Left hindlimb (tissue), 1 donor: ENCODE measurements around the gene CKAP5.

Experiments
- DNase-seq: peaks from one replicate; pipeline ENCODE4 v3.0.0-alpha.2; 2018

CKAP5 gene

GRCh38 chr11:46845740-46846509 is at the start of gene CKAP5:
CKAP5 (minus strand) TSS chr11:46846280; CDS start chr11:46821231, 25,049 bp downstream.
- DNase-seq: peak; percentile 93

GRCh38 chr11:46895821-46896220 is 49.7 kb upstream of the CKAP5 start:
- no peak for DNase-seq

DNA sequence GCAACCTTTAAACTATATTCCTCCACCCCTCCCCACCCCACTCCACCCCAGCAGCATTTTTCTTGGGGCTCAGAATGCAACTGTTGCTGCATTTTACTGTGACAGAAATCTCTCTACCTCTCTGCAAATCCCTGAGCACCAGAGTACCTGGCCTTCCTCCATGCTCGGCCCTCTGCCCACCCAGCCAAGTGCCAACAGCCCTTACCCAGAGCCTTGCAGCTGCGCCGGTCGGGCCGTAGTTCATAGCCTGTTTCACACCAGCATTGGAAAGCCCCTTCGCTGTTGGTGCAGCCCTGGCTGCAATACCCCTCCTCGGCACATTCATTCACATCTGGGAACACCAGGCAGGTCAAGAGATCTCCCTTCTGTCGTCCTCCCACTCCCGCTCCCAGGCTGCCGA is 48.9 kb upstream of the CKAP5 start:
- DNase-seq: no peak

- no peak for DNase-seq
Measured at GRCh38 chr11:46894506-46894905, 48.4 kb upstream of the CKAP5 start.

- no peak for DNase-seq
Measured at GRCh38 chr11:46892838-46893237, 46.8 kb upstream of the CKAP5 start.

DNA sequence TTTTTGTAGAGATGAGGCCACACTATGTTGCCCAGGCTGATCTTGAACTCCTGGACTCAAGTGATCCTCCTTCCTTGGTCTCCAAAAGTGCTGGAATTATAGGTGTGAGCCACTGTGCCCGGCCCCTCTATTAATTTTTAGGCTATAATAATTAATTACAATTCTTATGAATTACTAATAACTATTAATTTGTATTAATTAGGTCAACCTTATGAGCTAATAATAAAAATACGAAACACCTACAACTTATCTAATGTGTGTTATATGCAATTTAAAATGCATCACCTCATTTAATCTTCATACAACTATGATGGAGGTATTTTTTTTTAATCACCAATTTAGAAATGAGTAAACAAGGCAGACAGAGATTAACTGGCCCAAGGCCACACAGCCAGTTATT is 46.0 kb upstream of the CKAP5 start:
- DNase-seq: no peak

DNA sequence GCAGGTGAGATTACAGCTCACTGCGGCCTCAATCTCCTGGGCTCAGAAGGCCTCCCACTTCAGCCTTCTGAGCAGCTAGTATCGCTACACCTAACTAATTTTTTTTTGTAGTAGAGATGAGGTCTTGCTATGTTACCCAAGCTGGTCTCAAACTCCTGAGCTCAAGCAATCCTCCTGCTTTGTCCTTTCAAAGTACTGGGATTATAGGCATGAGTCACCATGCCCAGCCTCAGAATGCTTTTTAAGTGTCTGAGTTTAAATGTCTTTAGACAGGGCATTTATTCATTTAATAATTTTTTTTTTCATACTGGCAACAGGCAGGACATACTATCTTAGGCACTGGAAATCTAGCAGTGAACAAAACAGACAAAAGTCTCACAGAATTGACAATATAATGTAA is 44.6 kb upstream of the CKAP5 start:
- DNase-seq: no peak

DNA sequence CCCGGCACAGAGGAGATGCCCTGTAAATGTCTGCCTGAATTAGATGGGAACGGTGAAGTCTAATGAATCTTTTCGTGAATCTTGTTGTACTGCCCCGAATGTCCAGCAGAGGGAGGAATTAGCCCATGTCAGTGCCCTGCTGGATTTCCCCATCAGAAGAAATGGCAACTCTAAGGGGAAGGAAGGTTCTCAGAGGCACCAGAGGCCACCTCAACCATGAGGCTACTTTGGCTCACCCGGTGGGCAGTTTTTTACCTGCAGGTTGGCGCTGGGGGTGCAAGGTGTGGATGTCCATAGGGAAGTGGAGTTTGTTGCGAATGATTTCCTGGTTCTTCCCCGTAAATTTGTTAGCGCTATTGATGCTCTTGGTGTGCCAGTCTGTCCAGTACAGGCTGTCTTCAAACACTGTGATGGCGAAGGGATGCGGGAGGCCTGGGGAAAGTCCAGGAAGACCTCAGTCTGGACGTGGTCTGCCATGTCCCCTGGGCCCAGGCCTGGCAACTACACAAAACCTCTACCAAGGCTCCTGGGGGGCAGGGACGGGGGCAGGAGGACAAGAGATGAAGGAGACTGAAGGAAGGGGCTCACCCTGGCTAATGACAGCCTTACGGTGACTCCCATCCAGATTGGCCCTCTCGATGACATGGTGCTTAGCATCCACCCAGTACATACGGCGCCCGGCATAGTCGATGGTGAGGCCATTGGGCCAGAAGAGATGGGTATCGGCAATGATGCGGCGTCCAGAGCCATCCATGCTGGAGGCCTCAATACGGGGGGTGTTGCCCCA is 43.8 kb upstream of the CKAP5 start:
- peak; percentile 63 for DNase-seq

DNA sequence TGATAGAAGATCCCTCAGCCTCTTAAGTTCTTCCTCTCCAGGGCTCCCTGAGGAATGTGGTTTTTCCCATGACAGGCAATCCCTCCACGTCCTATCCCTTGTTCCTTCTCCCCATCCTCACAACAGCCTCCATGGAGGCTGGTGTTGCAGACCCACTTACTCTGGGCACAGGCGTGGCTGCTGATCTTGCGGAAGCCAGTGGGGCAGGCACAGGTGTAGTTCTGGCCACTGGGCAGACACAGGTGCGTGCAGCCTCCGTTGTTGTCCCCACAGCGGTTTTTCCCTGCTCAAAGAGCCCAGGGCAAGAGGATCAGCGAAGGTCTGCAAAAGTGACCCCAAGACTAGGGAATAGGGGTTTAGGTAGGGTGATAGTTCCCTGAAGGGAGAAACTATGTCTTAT is 43.2 kb upstream of the CKAP5 start:
- no peak for DNase-seq

GRCh38 chr11:46888636-46889035 is 42.6 kb upstream of the CKAP5 start:
- no peak for DNase-seq

DNA sequence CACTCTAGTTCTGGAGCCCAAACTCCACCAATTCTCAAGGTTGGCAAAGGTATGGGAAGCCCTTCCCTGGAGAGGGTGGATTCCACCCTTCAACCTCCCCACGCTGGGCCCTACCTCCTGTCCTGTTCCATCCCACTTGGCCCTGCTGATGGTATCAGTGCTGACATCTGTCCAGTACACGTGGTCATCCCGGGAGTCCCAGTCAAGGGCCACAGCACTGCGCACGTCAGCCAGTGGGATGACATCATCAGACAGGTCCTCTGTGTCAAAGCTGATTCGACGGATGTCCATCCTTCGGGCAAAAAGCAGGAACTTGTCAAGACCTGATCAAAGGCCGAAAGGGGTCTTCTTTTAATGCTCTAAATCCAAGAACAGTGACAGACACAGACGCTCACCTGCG is 40.1 kb upstream of the CKAP5 start:
- DNase-seq: no peak

GRCh38 chr11:46879056-46879585 is 33.0 kb upstream of the CKAP5 start:
- no peak for DNase-seq

DNA sequence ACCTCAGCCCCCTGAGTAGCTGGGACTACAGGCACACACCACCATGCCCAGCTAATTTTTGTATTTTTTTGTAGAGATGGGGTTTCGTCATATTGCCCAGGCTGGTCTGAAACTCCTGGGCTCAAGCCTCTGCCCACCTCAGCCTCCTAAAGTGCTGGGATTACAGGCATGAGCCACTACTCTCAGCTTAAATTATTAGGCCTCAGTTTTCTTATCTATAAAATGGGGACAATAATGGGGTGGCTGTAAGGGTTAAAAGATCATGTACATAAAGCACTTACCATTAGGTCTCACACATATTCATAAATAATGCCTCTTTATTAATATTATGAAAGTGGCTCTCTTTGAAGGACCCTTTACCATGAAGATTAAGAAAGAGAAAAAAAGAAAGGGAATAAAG is 31.5 kb upstream of the CKAP5 start:
- no peak for DNase-seq

- DNase-seq: no peak
Measured at GRCh38 chr11:46876471-46876870, 30.4 kb upstream of the CKAP5 start.

GRCh38 chr11:46874586-46874985 is 28.5 kb upstream of the CKAP5 start:
- DNase-seq: no peak

DNA sequence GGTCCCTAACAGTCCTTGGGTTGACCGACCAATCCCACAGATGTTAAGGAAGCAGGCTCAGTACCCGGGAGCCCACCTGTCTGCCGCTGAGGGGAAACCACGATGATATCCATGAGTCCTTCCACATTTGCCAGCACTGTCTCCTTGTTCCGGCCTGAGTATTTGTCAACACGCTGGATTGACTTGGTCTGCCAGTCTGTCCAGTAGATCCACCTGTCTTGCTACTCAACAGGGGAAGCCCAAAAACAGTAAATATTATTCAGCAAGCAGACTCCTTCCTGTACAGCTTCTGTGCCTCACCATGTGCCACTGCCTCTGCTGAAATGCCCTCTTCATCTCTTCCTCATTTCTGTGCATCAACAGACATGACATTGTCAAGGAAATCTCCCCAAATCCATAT is 22.8 kb upstream of the CKAP5 start:
- no peak for DNase-seq

DNA sequence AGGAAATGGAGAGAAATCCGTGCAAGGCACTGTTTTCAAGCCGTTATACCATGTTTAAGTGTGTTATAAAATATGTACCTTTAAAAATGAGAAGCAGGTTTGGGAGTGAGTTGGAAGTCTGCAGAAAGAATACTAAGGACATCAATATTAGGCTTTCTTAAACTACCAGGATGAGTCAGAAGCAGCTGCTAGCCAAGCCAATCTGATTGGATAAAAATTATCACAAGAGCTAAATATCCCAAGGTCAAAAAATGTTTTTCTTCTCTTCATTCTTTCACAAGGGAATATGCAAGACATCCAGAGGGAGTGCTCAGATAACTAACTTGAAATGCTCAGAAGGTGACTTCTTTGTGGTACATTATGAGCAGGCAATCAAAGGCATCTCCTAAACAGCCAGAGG is 19.3 kb upstream of the CKAP5 start:
- no peak for DNase-seq

DNA sequence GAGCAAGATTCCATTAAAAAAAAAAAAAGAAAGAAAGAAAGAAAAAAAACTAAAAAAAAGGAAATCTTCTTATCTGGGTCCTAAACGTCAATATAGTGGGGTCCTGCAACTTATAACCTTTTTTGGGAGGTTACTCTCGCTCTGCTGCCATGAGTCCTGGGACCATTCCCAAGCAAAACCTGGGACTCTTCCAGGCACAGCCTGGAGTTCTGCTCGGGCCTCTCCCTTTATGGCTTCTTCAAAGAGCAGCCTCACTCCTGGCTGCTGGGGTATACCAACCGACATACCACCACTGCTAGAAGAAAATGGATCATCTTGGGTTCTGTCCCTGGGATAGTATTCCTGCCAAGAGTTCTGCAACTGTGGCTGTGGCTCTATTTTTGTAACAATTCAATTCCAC is 14.1 kb upstream of the CKAP5 start:
- DNase-seq: no peak

- DNase-seq: no peak
Measured at GRCh38 chr11:46858920-46859546, 13.0 kb upstream of the CKAP5 start.

GRCh38 chr11:46857666-46858065 is 11.6 kb upstream of the CKAP5 start:
- DNase-seq: no peak

DNA sequence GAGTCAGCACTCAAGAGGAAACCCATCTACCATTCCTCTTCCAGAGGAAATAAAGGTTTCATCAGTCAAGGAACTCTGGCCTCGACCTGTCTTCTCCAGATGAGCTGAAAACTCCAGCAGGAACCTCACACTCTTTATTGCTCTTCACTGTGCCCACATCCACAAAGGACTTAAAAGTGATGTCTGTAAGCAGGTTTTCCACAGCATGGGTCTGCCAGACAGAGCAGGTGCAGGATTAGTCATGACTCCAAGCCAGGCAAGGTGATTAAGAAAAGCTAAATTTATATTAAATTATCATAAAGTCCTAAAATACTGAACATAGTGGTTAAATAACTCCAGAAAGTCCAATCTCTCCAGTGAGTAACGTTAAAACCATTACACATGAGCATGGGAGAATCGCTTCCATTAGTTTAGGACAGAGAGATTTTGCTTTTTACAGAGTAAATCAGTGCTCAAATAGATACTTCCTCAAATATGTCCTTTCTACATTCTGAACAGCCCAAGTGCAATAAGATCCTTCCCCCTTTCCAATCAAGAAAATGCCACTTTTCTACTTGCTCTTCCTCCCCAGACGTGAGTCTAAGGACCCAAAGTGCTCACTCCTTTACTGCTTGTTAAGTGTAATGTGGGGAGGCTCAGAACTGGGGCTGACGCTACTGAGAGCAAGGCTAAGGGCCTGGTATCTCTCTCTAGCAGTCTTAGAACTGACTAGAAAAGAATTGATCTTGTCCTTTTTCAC is 10.7 kb upstream of the CKAP5 start:
- no peak for DNase-seq

- no peak for DNase-seq
Measured at GRCh38 chr11:46855863-46856262, 9.8 kb upstream of the CKAP5 start.

DNA sequence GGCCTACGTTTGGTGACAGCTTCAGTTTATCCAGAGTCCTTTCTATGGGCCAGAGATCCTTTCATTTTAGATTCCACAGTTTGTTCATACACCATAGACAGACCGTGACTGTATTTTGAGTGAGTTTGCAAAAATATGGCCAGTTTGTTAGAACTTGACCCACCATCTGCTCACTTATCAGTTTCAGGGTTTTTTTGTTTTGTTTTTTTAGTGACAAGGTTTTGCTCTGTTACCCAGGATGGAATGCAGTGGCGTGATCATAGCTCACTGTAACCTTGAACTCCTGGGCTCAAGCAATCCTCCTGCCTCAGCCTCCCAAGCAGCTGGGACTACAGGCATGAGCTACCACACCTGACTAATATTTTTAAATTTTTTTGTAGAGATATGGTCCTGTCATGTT is 9.1 kb upstream of the CKAP5 start:
- no peak for DNase-seq
